HUES6 (cell line): ENCODE measurements around the gene DYRK2.

Experiments
- H3K27ac ChIP-seq: 2 replicates; pipeline ENCODE4 v1.7.0; 2013; ENCODE audit warnings: low read depth, mild to moderate bottlenecking, low read length, inconsistent platforms
- H3K27me3 ChIP-seq: 2 replicates; pipeline ENCODE4 v1.6.1; 2013; ENCODE audit warnings: low read length; ENCODE audit not compliant: control insufficient read depth, insufficient read depth
- H3K36me3 ChIP-seq: 2 replicates; pipeline ENCODE4 v1.6.1; 2013; ENCODE audit warnings: low read length; ENCODE audit not compliant: control insufficient read depth, insufficient read depth
- H3K4me1 ChIP-seq: 2 replicates; pipeline ENCODE4 v1.6.1; 2013; ENCODE audit warnings: low read length; ENCODE audit not compliant: control insufficient read depth, insufficient read depth
- H3K4me3 ChIP-seq: 2 replicates; pipeline ENCODE4 v1.5.1; 2013; ENCODE audit warnings: low read depth, low read length
- H3K9ac ChIP-seq: one replicate; pipeline ENCODE4 v1.6.1; 2013; ENCODE audit warnings: mild to moderate bottlenecking, low read length
- H3K9me3 ChIP-seq: 2 replicates; pipeline ENCODE4 v1.6.1; 2013; ENCODE audit warnings: low read depth, low read length; ENCODE audit not compliant: control insufficient read depth, insufficient read depth

Gene DYRK2

DNA sequence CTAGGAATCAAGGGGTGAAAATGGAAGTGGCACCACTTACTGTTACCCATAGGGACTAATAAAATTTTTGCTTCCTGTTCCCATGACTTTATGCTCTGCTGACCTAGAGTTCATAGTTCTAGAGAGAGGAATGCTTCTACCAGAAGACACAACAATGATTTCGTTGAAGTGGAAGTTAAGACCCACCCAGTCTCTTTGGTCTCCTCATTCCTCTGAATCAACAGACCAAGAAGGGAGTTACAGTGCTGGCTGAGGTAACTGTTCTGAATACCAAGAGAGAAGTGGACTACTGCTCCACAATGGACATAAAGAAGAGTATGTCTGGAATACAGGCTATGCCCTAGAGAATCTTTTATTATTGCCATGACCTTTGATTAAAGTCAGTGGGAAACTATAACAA is 23.5 kb upstream of the DYRK2 start:
- H3K4me3 ChIP-seq = no peak overlapping the region
- H3K9ac ChIP-seq = no peak overlapping the region
- H3K4me1 ChIP-seq = 0 out of 2 replicates have a peak, but pooled peaks cover 7% of the 10 kb centered on the region
- no peaks in the 10 kb centered on the region for H3K9me3 ChIP-seq
- no peak overlapping the region for H3K27ac ChIP-seq
- no peaks in the 10 kb centered on the region for H3K36me3 ChIP-seq
- H3K27me3 ChIP-seq = no peaks in the 10 kb centered on the region

DNA sequence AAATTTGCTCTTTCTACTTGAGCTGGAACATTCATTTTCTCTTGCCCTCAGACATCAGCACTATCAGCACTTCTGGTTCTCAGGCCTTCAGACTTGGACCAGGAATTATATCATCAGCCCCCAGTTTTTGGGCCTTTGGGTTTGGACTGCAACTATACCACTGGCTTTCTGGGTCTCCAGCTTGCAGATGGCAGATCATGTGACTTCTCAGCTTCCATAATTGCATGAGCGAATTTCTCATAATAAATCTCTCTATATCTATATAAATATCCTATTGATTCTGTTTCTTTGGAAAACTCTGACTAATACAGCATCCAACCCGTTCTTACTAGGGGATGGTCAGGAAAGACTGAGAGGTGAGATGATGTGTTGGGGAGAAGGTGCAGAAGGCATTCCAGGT is 22.4 kb upstream of the DYRK2 start:
- no peaks in the 10 kb centered on the region for H3K36me3 ChIP-seq
- peaks cover 15% of the 10 kb centered on the region for H3K4me1 ChIP-seq
- H3K4me3 ChIP-seq = no peak overlapping the region
- no peak overlapping the region for H3K27ac ChIP-seq
- H3K9me3 ChIP-seq = no peaks in the 10 kb centered on the region
- H3K27me3 ChIP-seq = no peaks in the 10 kb centered on the region
- no peak overlapping the region for H3K9ac ChIP-seq

DNA sequence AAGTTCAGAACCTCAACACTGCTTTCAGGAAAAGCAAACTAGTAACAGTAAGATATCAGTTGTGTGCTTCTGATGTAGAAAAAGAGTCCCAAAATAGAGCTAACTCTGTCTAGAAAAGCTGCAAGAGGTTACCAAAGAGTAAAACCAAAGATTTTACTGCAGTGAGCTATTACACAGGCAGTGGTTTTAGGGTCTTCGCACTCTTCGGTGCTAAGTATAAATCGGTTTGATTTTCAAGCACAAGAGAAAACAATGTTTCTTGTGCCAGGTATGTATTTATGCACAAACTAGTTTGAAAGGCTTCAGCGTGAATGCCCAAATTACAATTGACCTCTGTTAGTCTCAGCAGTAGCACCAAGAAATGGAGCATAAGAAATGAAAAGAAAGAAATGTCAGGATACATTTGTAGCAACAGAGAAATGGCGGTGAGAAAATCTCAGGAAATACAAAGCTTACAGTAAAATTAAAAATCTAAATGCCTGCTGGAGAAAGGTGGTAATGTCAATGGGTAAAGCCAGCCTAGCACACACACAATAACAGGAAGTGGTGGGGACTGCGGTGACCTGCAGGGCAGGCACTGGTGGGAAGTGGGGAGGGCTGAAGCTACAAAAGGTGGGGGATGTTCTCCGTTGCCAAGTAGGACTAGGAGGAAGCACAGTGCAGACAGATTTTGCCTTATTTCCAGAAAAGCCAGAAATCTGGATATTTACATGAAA is 18.0 kb upstream of the DYRK2 start:
- H3K27me3 ChIP-seq = peaks cover 3% of the 10 kb centered on the region; the same call in 1 of the 2 replicates
- H3K27ac ChIP-seq = no peak overlapping the region
- no peak overlapping the region for H3K9ac ChIP-seq
- H3K4me3 ChIP-seq = no peak overlapping the region
- no peaks in the 10 kb centered on the region for H3K9me3 ChIP-seq
- H3K4me1 ChIP-seq = peaks cover 40% of the 10 kb centered on the region
- H3K36me3 ChIP-seq = no peaks in the 10 kb centered on the region

DNA sequence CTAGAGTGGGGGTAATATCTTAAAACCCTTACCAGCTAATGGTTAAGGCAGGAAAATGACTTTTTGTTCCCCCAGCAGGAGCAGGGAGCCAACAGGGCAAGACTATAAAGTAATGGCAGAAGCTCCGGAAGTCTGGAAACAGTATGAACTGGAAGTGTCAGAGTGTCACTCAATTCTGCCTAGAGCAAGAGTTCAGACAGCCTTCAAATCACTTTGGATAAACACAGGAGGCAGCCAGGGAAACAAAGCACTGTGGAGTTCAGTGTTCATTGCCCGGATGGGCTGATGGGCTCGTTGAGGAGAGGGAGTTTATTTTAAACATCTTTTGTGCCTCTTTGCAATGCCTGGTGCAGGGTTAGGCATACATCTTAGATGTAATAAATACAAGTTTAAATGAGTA is 16.5 kb upstream of the DYRK2 start:
- H3K4me3 ChIP-seq = no peak overlapping the region
- no peak overlapping the region for H3K9ac ChIP-seq
- H3K9me3 ChIP-seq = no peaks in the 10 kb centered on the region
- no peaks in the 10 kb centered on the region for H3K36me3 ChIP-seq
- H3K27ac ChIP-seq = no peak overlapping the region
- H3K4me1 ChIP-seq = peaks cover 40% of the 10 kb centered on the region
- peaks cover 3% of the 10 kb centered on the region; the same call in 1 of the 2 replicates for H3K27me3 ChIP-seq

DNA sequence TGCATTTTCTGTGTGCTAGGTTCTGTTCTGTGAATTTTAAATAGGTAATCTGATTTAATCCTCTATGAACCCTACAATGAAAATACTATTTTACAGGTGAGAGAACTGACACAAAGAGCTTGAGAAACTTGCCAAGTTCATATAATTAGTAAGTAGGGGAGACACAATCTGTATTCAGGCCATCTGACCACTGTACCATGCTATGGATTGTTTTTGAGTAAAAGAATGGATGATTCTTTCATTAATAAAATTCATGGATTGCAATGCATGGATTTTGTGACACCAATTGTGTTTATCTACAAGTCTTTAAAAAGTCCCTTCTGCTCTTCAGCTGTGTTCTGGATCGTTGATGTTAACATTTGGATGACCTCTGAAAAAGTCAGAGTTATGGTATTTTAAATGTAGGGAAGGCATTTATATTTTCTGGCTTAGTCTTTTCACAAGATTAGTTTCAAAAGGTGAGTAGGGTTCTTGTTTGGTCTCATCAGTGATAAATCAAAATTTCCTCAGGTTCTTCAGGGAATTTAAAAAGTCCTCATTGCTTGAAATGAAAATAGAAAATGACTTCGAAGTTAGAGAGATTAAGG is 15.4 kb upstream of the DYRK2 start:
- H3K9ac ChIP-seq = no peak overlapping the region
- peaks cover 40% of the 10 kb centered on the region for H3K4me1 ChIP-seq
- no peak overlapping the region for H3K27ac ChIP-seq

DNA sequence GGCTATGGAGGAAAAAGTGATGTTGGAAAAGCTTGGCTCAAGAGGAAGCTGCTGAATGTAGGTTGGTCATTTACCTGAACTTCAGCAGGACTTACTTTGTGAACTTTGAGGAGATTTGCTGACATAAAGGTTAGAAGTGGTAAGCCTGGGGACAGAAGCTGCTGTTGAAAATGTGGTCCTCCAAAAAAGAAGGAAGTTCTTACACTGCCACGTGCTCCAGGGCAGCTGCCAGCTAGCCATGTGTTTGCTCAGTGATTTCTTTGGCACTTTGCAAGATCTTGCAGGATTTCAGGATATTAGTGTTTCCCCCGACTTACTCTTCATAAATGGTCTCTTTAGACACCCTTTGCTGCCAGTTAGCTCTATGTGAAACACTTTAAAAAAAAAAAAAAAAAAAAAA is 14.8 kb upstream of the DYRK2 start:
- Histone ChIP-seq H3K4me1 (peaks cover 40% of the 10 kb centered on the region), H3K9me3 (no peaks in the 10 kb centered on the region), H3K36me3 (no peaks in the 10 kb centered on the region), H3K27ac (no peak overlapping the region), H3K9ac (no peak overlapping the region), H3K27me3 (peaks cover 3% of the 10 kb centered on the region; the same call in 1 of the 2 replicates), H3K4me3 (no peak overlapping the region)

More for the DNA sequence above, 15.4 kb upstream of the DYRK2 start:
- Histone ChIP-seq H3K4me3 (no peak overlapping the region), H3K36me3 (no peaks in the 10 kb centered on the region), H3K27me3 (peaks cover 3% of the 10 kb centered on the region; the same call in 1 of the 2 replicates), H3K9me3 (no peaks in the 10 kb centered on the region)

DNA sequence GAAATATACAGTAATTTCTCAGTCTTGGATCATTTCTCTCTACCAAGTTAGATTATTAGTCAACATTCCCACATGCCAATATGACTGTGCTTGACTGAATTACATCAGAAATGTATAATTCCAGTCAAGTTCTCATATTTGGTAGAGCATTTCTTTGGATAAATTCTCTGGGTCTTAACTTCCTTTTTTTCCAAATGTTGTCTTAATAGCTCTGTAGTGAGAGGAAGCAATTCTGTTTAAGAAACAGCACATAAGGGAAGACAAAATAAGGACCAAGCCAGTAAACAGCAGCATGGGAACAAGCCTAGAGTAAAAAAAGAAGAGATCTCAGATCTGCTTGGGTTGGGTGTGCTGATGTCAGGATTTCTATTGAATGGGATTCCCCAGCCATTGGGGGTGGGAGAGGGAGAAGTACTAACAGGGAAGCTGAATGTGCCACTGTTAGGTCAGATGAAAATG is 14.2 kb upstream of the DYRK2 start:
- H3K36me3 ChIP-seq = no peaks in the 10 kb centered on the region
- H3K4me3 ChIP-seq = no peak overlapping the region

DNA sequence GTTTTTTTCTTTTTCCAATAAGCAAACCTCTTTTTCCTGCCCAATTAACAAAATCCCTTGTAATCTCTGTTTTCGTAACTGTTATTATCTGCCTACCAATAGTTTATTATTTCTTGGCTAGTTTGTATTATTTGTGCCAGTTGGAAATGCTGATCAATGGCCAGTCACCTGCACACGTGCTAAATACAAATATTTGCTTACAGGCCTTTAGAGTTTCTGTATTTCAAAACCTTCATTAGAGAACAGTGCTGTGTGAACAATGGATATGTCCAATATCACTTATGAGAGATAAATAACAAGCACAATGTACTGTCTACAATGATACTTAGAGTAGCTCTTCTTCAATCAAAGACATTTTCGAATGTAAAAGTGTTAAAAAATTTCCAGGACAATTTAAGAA is 10.8 kb upstream of the DYRK2 start:
- Histone ChIP-seq H3K27me3 (peaks cover 3% of the 10 kb centered on the region; the same call in 1 of the 2 replicates), H3K36me3 (no peaks in the 10 kb centered on the region), H3K4me1 (peaks cover 19% of the 10 kb centered on the region), H3K9ac (no peak overlapping the region), H3K4me3 (no peak overlapping the region), H3K9me3 (no peaks in the 10 kb centered on the region), H3K27ac (no peak overlapping the region)

More for the DNA sequence above, 14.2 kb upstream of the DYRK2 start:
- Histone ChIP-seq H3K9me3 (no peaks in the 10 kb centered on the region), H3K27me3 (peaks cover 3% of the 10 kb centered on the region; the same call in 1 of the 2 replicates), H3K27ac (no peak overlapping the region), H3K4me1 (peaks cover 40% of the 10 kb centered on the region), H3K9ac (no peak overlapping the region)

DNA sequence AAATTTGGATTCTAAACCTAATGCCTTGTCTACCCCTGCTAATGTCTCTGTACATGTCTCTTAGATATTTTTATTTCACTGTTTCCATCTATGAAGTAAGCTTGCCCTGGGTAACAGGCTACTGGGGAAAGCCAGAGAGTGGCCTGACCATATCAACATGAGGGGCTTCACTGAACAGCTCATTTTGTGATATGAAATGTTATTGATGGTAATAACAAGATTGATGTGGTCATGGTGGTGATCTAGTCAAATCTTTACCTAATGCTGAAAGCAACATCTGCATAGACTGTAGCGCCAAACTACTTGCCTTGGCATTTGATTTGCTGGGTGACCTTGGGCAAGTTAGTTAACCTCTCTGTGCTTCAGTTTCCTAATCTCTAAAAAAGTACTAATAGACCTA is 9.9 kb upstream of the DYRK2 start:
- H3K27me3 ChIP-seq = peaks cover under 1% of the 10 kb centered on the region; the same call in 1 of the 2 replicates
- no peak overlapping the region for H3K27ac ChIP-seq
- no peaks in the 10 kb centered on the region for H3K36me3 ChIP-seq
- H3K9me3 ChIP-seq = no peaks in the 10 kb centered on the region
- H3K9ac ChIP-seq = no peak overlapping the region
- H3K4me3 ChIP-seq = no peak overlapping the region
- peaks cover 16% of the 10 kb centered on the region for H3K4me1 ChIP-seq

DNA sequence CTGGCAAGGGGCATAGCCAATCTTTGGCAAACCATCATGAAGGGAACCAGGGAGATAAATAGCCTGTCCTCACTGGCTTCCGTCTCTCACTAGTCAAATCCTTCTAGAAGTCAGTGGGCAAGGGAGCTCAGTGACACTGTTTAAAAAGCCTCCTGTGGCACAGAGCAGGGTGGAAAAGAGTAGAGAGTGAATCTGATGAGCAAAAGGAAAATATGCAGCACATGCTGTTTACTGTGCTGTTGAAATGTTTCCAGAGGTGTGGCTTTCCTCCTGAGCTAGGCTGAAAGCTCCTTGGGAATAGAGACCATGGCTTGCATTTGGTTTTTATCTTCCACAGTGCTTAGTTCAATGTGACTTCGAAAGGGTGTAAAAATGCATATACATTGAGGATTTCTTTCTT is 7.7 kb upstream of the DYRK2 start:
- H3K27me3 ChIP-seq = no peaks in the 10 kb centered on the region
- H3K36me3 ChIP-seq = no peaks in the 10 kb centered on the region
- H3K4me1 ChIP-seq = peaks cover 7% of the 10 kb centered on the region; the same call in 1 of the 2 replicates
- H3K4me3 ChIP-seq = no peak overlapping the region
- H3K27ac ChIP-seq = no peak overlapping the region
- H3K9ac ChIP-seq = no peak overlapping the region
- H3K9me3 ChIP-seq = no peaks in the 10 kb centered on the region

DNA sequence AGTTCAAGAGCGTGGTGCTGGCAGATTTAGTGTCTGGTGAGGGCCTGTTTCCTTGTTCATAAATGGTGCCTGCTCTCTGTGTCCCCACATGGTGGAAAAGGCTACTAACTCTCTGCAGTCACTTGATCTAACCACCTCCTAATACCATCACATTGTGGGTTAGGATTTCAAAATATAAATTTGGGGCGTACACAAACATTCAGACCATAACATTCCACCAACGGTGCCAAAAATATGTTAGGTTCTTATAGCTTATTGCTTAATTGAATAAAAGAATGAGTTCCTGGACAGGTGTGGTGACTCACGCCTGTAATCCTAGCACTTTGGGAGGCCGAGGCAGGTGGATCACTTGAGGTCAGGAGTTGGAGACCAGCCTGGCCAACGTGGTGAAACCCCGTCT is 3.4 kb upstream of the DYRK2 start:
- H3K9ac ChIP-seq = no peak overlapping the region
- peaks cover 15% of the 10 kb centered on the region for H3K4me1 ChIP-seq
- no peaks in the 10 kb centered on the region for H3K9me3 ChIP-seq
- no peak overlapping the region for H3K27ac ChIP-seq
- no peaks in the 10 kb centered on the region for H3K36me3 ChIP-seq
- H3K4me3 ChIP-seq = no peak overlapping the region
- H3K27me3 ChIP-seq = no peaks in the 10 kb centered on the region
